Measurements from ENCODE around the gene IRF2BP2. TPM values are rescaled to one million over a fixed set of nuclear protein-coding genes. Genes with fewer than 3 reads are reported as not detected.

Gene IRF2BP2
- total and polyA plus RNA-seq, 2 of the 13 experiments (the other 11 are each of a cell fraction or from before 2014, with no cell fraction given): 140 to 147 TPM

- Histone ChIP-seq H3K4me2 (ENCODE audit: low read depth, low read length) (peak overlapping the region; percentile 85), H3K27me3 (ENCODE audit: control insufficient read depth in 1 of 2, insufficient read depth in 2 of 2, low read length in 2 of 2) (no peaks in the 10 kb centered on the region; a peak in 2 of 5 replicates), H3K4me1 (ENCODE audit: insufficient read depth, low read length) (peaks cover 24% of the 10 kb centered on the region), H3K36me3 (replicated peaks in 1 of 2; ENCODE audit: control insufficient read depth in 1 of 2, insufficient read depth in 2 of 2, low read length in 2 of 2) (peaks cover 5 to 13% of the 10 kb centered on the region in 2 experiments), H3K27ac (ENCODE audit: extremely low read length, insufficient read depth, low read length) (peak overlapping the region; percentile 100), H3K4me3 (replicated peaks in 1 of 3; ENCODE audit: insufficient read depth in 1 of 3, low read depth in 2 of 3, low read length in 3 of 3) (peak overlapping the region; percentile 87 to 91 (median 89)), H3K9me3 (ENCODE audit: low read length) (no peaks in the 10 kb centered on the region), H3K9ac (ENCODE audit: insufficient read depth, low read depth, low read length) (peak overlapping the region; percentile 97), H2AFZ (ENCODE audit: low read length) (no peak overlapping the region), H4K20me1 (ENCODE audit: insufficient read depth, low read length) (peaks cover 9% of the 10 kb centered on the region; the same call in 1 of the 2 replicates), H3K79me2 (ENCODE audit: insufficient read depth, low read length) (peaks cover 57% of the 10 kb centered on the region)
- DNase-seq (ENCODE audit: low spot score) (peak; percentile 93), ATAC-seq (peak; percentile 32), FAIRE-seq (peak; percentile 32)
- 2% methylated on average over 24 of the region's 68 CpGs for WGBS (ENCODE audit: low lambda C conversion rate)
- ChIA-PET POLR2A (interaction anchor here (1.0 to 9.7 kb wide), 10 partner anchors 9 to 475 kb away, joined by 3 to 1137 read pairs (median 120); no protein-coding TSS in a partner anchor), CTCF (ENCODE audit: low intra/inter-chr PET ratio, low total read pairs) (no interaction called here)
- BruUV-seq (replicated peaks): no TSS peak
- intact Hi-C loops (cut with micrococcal nuclease; ENCODE audit: unreplicated experiment): loop anchor here (1.0 to 10.0 kb wide), 2 partner anchors 109 to 207 kb away; no protein-coding TSS in a partner anchor
- in situ Hi-C loops (cut with HindIII; ENCODE audit: extremely low pct_ligation_motif_present, low pct_unique_long_range_greater_than_20kb): no loop called here
- peak; percentile 70 for TF ChIP-seq BHLHE40 (IDR thresholded peaks at IDR 0.05; ENCODE audit: low read length)
- TF ChIP-seq, protein P1, sequence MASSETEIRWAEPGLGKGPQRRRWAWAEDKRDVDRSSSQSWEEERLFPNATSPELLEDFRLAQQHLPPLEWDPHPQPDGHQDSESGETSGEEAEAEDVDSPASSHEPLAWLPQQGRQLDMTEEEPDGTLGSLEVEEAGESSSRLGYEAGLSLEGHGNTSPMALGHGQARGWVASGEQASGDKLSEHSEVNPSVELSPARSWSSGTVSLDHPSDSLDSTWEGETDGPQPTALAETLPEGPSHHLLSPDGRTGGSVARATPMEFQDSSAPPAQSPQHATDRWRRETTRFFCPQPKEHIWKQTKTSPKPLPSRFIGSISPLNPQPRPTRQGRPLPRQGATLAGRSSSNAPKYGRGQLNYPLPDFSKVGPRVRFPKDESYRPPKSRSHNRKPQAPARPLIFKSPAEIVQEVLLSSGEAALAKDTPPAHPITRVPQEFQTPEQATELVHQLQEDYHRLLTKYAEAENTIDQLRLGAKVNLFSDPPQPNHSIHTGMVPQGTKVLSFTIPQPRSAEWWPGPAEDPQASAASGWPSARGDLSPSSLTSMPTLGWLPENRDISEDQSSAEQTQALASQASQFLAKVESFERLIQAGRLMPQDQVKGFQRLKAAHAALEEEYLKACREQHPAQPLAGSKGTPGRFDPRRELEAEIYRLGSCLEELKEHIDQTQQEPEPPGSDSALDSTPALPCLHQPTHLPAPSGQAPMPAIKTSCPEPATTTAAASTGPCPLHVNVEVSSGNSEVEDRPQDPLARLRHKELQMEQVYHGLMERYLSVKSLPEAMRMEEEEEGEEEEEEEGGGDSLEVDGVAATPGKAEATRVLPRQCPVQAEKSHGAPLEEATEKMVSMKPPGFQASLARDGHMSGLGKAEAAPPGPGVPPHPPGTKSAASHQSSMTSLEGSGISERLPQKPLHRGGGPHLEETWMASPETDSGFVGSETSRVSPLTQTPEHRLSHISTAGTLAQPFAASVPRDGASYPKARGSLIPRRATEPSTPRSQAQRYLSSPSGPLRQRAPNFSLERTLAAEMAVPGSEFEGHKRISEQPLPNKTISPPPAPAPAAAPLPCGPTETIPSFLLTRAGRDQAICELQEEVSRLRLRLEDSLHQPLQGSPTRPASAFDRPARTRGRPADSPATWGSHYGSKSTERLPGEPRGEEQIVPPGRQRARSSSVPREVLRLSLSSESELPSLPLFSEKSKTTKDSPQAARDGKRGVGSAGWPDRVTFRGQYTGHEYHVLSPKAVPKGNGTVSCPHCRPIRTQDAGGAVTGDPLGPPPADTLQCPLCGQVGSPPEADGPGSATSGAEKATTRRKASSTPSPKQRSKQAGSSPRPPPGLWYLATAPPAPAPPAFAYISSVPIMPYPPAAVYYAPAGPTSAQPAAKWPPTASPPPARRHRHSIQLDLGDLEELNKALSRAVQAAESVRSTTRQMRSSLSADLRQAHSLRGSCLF (CRISPR knock-in tag; IDR thresholded peaks at IDR 0.05; ENCODE audit: borderline replicate concordance): no peak
- TF ChIP-seq, protein P2, sequence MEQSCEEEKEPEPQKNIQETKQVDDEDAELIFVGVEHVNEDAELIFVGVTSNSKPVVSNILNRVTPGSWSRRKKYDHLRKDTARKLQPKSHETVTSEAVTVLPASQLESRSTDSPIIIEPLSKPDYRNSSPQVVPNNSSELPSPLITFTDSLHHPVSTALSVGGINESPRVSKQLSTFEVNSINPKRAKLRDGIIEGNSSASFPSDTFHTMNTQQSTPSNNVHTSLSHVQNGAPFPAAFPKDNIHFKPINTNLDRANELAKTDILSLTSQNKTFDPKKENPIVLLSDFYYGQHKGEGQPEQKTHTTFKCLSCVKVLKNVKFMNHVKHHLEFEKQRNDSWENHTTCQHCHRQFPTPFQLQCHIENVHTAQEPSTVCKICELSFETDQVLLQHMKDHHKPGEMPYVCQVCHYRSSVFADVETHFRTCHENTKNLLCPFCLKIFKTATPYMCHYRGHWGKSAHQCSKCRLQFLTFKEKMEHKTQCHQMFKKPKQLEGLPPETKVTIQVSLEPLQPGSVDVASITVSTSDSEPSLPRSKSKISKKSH (CRISPR knock-in tag; IDR thresholded peaks at IDR 0.05; ENCODE audit: borderline replicate concordance): peak; percentile 50; the same call in 1 of the 2 replicates
- TF ChIP-seq ZNF317 (CRISPR knock-in tag; IDR thresholded peaks at IDR 0.05): no peak
- peak; percentile 80 for TF ChIP-seq SIN3A (IDR thresholded peaks at IDR 0.05; ENCODE audit: borderline replicate concordance, low read depth, low read length)
- TF ChIP-seq, protein P3, sequence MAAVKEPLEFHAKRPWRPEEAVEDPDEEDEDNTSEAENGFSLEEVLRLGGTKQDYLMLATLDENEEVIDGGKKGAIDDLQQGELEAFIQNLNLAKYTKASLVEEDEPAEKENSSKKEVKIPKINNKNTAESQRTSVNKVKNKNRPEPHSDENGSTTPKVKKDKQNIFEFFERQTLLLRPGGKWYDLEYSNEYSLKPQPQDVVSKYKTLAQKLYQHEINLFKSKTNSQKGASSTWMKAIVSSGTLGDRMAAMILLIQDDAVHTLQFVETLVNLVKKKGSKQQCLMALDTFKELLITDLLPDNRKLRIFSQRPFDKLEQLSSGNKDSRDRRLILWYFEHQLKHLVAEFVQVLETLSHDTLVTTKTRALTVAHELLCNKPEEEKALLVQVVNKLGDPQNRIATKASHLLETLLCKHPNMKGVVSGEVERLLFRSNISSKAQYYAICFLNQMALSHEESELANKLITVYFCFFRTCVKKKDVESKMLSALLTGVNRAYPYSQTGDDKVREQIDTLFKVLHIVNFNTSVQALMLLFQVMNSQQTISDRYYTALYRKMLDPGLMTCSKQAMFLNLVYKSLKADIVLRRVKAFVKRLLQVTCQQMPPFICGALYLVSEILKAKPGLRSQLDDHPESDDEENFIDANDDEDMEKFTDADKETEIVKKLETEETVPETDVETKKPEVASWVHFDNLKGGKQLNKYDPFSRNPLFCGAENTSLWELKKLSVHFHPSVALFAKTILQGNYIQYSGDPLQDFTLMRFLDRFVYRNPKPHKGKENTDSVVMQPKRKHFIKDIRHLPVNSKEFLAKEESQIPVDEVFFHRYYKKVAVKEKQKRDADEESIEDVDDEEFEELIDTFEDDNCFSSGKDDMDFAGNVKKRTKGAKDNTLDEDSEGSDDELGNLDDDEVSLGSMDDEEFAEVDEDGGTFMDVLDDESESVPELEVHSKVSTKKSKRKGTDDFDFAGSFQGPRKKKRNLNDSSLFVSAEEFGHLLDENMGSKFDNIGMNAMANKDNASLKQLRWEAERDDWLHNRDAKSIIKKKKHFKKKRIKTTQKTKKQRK (IDR thresholded peaks at IDR 0.05; ENCODE audit: low read length): no peak
- TF ChIP-seq SAFB2 (CRISPR knock-in tag; IDR thresholded peaks at IDR 0.05; ENCODE audit: borderline replicate concordance, low read depth): peak; percentile 46; the same call in 1 of the 2 replicates
- TF ChIP-seq EED (CRISPR knock-in tag; IDR thresholded peaks at IDR 0.05): no peak
- TF ChIP-seq SRF (IDR thresholded peaks at IDR 0.05; ENCODE audit: low read depth, low read length): no peak
- TF ChIP-seq XBP1 (CRISPR knock-in tag; IDR thresholded peaks at IDR 0.05): peak; percentile 55; the same call in 1 of the 2 replicates
These were observed 1.7 kb downstream of the IRF2BP2 start for GRCh38 chr1:234608025-234608910.

All from HepG2 (cell line).